Subcutaneous abdominal adipose tissue (tissue), 5 donors: ENCODE measurements around the gene AFAP1L2.

Experiments used
- H3K27ac ChIP-seq: one replicate; pipeline ENCODE4 v1.7.0; 2013; ENCODE audit warnings: low read depth, mild to moderate bottlenecking, inconsistent platforms, low read length, moderate library complexity
- H3K27me3 ChIP-seq, 5 donors: one replicate each; pipeline ENCODE4 v1.7.0; 2013; ENCODE audit warnings: low read length in 5 of 5, inconsistent platforms in 1 of 5; ENCODE audit not compliant: control insufficient read depth in 5 of 5, insufficient read depth in 4 of 5
- H3K36me3 ChIP-seq, 5 donors: one replicate each; pipeline ENCODE4 v1.7.0; 2013; ENCODE audit warnings: low read length in 5 of 5; ENCODE audit not compliant: control insufficient read depth in 5 of 5, insufficient read depth in 5 of 5
- H3K4me1 ChIP-seq, 5 donors: one replicate each; pipeline ENCODE4 v1.7.0; 2013; ENCODE audit warnings: low read length in 5 of 5, mild to moderate bottlenecking in 3 of 5, moderate library complexity in 1 of 5; ENCODE audit not compliant: control insufficient read depth in 5 of 5, insufficient read depth in 5 of 5
- H3K4me3 ChIP-seq, 5 donors: one replicate each; pipeline ENCODE4 v1.7.0; 2013; ENCODE audit warnings: low read length in 5 of 5, low read depth in 1 of 5
- H3K9ac ChIP-seq, 5 donors: one replicate each; pipeline ENCODE4 v1.7.0; 2013; ENCODE audit warnings: low read length in 5 of 5, mild to moderate bottlenecking in 4 of 5, moderate library complexity in 3 of 5
- H3K9me3 ChIP-seq, 5 donors: one replicate each; pipeline ENCODE4 v1.7.0; 2013; ENCODE audit warnings: low read length in 5 of 5; ENCODE audit not compliant: control insufficient read depth in 5 of 5
- donor health status: healthy.
- donor health status: healthy.
- donor health status: healthy.
- donor health status: healthy.
- donor health status: healthy.

The AFAP1L2 gene

DNA sequence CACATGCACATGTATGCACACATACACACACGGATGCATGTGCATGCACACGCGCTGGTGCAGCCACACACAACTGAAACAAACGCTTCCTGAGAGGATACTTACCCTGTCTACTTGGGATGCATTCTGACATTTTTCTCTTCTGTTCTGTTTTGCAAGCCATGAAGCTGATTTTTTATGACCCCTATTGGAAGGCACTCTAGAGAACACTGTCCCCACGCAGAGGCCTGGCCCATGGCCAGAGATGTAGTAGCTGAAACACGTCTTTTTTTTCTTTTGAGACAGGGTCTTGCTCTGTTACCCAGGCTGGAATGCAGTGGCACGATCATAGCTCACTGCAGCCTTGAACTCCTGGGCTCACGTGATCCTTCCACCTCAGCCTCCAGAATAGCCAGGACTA, 117.4 kb downstream of the AFAP1L2 start:
- Histone ChIP-seq H3K9ac (no peak overlapping the region), H3K9me3 (no peaks in the 10 kb centered on the region), H3K27me3 (no peaks in the 10 kb centered on the region), H3K4me3 (no peak overlapping the region), H3K4me1 (peaks cover 2 to 24% (median 10%) of the 10 kb centered on the region in 5 donors), H3K36me3 (no peaks in the 10 kb centered on the region), H3K27ac (no peak overlapping the region)

GRCh38 chr10:114285961-114286441, 118.3 kb downstream of the AFAP1L2 start:
- Histone ChIP-seq H3K9ac (no peak overlapping the region), H3K9me3 (no peaks in the 10 kb centered on the region), H3K36me3 (no peaks in the 10 kb centered on the region), H3K27me3 (no peaks in the 10 kb centered on the region), H3K4me1 (peaks cover 2 to 24% (median 10%) of the 10 kb centered on the region in 5 donors), H3K4me3 (no peak overlapping the region), H3K27ac (no peak overlapping the region)

GRCh38 chr10:114284346-114285071, 119.8 kb downstream of the AFAP1L2 start:
- Histone ChIP-seq H3K4me1 (peaks cover 2 to 18% (median 10%) of the 10 kb centered on the region in 5 donors), H3K4me3 (no peak overlapping the region), H3K27me3 (no peaks in the 10 kb centered on the region), H3K9me3 (no peaks in the 10 kb centered on the region), H3K36me3 (no peaks in the 10 kb centered on the region), H3K27ac (no peak overlapping the region), H3K9ac (no peak overlapping the region)

- no peaks in the 10 kb centered on the region for H3K36me3 ChIP-seq
- no peak overlapping the region for H3K27ac ChIP-seq
- no peak overlapping the region for H3K9ac ChIP-seq
- H3K4me3 ChIP-seq: no peak overlapping the region
- H3K4me1 ChIP-seq: peaks cover 2 to 9% (median 2%) of the 10 kb centered on the region in 5 donors
- peaks cover 0 to 2% (median 0%) of the 10 kb centered on the region in 5 donors for H3K27me3 ChIP-seq
- no peaks in the 10 kb centered on the region for H3K9me3 ChIP-seq
Measured at GRCh38 chr10:114283535-114284234, 120.6 kb downstream of the AFAP1L2 start.

DNA sequence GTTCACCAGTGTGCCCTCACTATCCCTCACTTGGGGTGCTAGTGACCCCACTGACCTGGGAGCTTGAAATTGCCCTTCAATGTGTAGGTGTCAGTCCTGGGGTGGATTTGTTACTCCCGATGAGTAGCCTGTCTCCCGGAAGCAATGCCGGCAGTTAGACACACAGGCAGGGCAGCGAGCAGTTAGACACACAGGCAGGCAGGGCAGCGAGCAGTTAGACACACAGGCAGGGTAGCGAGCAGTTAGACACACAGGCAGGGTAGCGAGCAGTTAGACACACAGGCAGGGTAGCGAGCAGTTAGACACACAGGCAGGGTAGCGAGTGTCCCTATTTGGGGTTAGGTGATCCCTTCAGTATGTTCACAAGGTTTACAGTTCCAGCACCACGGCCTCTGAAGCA, 121.2 kb downstream of the AFAP1L2 start:
- Histone ChIP-seq H3K4me1 (peaks cover 0 to 3% (median 0%) of the 10 kb centered on the region in 5 donors), H3K9me3 (no peaks in the 10 kb centered on the region), H3K9ac (no peak overlapping the region), H3K27ac (no peak overlapping the region), H3K27me3 (peaks cover 0 to 6% (median 0%) of the 10 kb centered on the region in 5 donors), H3K4me3 (no peak overlapping the region), H3K36me3 (no peaks in the 10 kb centered on the region)

- Histone ChIP-seq H3K4me1 (peaks cover 0 to 2% (median 0%) of the 10 kb centered on the region in 5 donors), H3K9me3 (no peaks in the 10 kb centered on the region)
Measured at GRCh38 chr10:114282526-114282925, 121.8 kb downstream of the AFAP1L2 start.

GRCh38 chr10:114281461-114281860, 122.8 kb downstream of the AFAP1L2 start:
- no peak overlapping the region for H3K27ac ChIP-seq
- no peaks in the 10 kb centered on the region for H3K36me3 ChIP-seq
- peaks cover 0 to 6% (median 3%) of the 10 kb centered on the region in 5 donors for H3K27me3 ChIP-seq
- H3K4me3 ChIP-seq: no peak overlapping the region
- H3K9me3 ChIP-seq: no peaks in the 10 kb centered on the region
- peaks cover 0 to 2% (median 0%) of the 10 kb centered on the region in 5 donors for H3K4me1 ChIP-seq
- H3K9ac ChIP-seq: no peak overlapping the region

More at GRCh38 chr10:114282526-114282925, 121.8 kb downstream of the AFAP1L2 start:
- H3K4me3 ChIP-seq: no peak overlapping the region
- H3K27ac ChIP-seq: no peak overlapping the region
- H3K27me3 ChIP-seq: peaks cover 0 to 6% (median 2%) of the 10 kb centered on the region in 5 donors
- H3K9ac ChIP-seq: no peak overlapping the region
- H3K36me3 ChIP-seq: no peaks in the 10 kb centered on the region

GRCh38 chr10:114281006-114281405, 123.3 kb downstream of the AFAP1L2 start:
- Histone ChIP-seq H3K4me1 (peaks cover 0 to 2% (median 0%) of the 10 kb centered on the region in 5 donors), H3K36me3 (no peaks in the 10 kb centered on the region), H3K27ac (no peak overlapping the region), H3K4me3 (no peak overlapping the region), H3K9me3 (no peaks in the 10 kb centered on the region), H3K9ac (no peak overlapping the region), H3K27me3 (peaks cover 0 to 6% (median 3%) of the 10 kb centered on the region in 5 donors)

DNA sequence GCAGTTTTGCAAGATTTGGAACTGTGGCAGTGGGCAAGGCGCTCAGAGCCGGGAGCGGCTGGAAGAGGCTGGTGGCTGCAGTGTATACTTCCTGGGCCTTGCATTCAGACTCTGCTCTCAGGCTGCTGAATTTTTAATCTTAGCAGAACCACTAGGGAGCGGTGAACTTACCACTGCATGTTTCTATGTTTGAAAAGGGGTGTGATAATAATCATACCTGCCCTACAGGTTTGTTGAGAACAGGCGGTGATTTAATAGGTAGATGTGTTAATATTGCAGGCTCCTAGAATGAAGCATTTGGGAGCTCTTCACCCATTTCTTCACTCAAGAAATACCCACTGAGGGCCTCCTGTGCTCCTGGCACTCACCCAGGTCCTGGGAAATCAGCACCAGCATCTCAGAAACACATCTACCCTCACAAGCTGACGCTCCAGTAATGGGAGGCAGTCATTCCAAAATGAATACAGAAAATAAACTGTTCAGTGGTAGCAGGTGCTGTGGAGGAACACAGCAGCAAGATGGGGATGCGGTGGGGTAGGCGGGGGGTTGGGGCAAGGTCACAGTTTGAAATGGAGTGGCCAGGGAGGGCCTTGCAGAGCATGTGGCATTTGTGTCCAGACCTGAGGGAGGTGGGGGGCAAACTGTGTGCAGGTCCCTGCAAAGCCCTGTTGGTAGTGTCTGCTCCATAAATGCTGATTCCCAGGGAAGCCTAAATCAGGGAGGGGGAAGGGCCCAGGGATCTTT, 124.2 kb downstream of the AFAP1L2 start:
- H3K4me3 ChIP-seq: no peak overlapping the region
- H3K27ac ChIP-seq: no peak overlapping the region
- H3K36me3 ChIP-seq: no peaks in the 10 kb centered on the region
- H3K4me1 ChIP-seq: peaks cover 0 to 2% (median 0%) of the 10 kb centered on the region in 5 donors
- H3K9me3 ChIP-seq: no peaks in the 10 kb centered on the region
- no peak overlapping the region for H3K9ac ChIP-seq
- H3K27me3 ChIP-seq: peaks cover 0 to 6% (median 3%) of the 10 kb centered on the region in 5 donors
